ENCODE results near the gene ZNF732.
"Not testable (repeated sequence)": the region's sequence is repeated elsewhere in the genome, so short reads cannot be mapped to it uniquely, and the experiment has no call there.

Gene ZNF732

DNA sequence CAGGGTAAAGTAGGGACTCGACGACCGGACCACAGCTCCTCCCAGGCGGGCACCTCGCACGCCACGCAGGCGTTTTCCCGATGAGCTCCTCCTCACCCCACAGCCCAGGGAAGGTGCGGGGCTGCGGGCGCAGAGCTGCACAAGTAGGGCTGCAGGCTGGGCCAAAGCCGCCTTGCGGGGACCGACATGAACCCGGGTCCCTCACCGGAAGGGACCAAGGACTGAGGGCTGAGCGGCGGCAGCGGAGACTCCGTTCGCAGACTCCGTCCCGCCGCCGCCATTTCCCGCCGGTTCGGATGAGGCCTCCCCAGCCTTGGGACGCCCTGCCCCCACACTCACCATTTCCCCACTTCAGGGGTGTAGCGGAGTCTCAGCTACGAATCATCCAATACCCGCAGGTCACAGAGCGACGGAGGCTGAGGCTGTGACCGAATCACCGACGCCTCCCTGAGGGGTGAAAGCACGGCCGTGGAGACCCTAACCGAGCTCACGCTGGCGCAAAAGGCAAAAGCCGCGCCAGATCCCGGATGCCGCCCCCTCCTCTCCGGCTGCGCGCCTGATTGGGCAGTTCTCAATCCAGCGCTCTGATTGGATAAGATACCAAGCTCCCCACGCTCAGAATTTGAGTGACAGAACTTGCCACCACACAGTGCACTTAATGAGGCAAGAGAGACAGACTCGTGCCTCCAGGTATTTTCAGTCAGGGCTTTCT lies at the start of gene ZNF732:
Gene ZNF732, minus strand, starts transcription at position 506 of the 712 bp plus-strand sequence. Its CDS starts 164 bp downstream, at position 342.
- in situ Hi-C loops (cut with MboI; ENCODE audit: low sequenced_read_pairs) = no loop called here

DNA sequence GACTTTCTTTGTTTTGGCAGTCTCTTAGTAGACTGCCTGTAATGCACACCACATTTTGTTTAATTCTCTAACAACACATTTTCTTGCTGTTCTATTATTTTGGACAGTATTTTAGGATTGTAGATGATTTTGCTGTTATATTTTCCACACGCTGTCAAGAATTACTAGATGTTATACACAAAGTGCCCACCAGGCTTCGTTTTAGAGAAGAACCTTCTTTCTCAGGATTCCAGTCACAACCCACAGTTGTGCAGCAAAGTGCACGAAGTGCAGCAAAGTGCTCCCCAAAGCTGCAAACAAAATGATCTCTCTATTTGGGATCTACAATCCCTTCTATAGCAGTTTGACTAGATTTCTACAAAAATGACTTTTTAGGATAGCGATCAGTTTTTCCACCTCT lies 34.7 kb upstream of the ZNF732 start:
- in situ Hi-C loops (cut with MboI; ENCODE audit: low sequenced_read_pairs) = no loop called here

DNA sequence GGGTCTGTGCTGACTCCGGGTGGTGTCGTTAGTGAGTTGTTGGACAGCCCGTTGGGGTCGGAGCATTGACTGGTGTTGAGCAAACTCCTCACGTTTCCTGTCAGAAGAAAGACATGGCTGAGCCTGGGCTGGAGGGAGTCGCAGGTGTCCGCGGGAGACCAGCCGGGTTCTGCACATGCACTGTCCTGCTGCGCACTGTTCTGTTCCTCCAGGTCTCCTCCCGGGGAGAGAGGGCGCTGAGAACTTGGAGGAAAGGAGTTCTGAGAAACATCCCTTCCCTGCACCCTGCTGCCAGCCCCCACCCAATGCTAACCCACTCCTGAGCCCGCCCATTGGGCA lies 33.5 kb upstream of the ZNF732 start:
- in situ Hi-C loops (cut with MboI; ENCODE audit: low sequenced_read_pairs) = no loop called here

DNA sequence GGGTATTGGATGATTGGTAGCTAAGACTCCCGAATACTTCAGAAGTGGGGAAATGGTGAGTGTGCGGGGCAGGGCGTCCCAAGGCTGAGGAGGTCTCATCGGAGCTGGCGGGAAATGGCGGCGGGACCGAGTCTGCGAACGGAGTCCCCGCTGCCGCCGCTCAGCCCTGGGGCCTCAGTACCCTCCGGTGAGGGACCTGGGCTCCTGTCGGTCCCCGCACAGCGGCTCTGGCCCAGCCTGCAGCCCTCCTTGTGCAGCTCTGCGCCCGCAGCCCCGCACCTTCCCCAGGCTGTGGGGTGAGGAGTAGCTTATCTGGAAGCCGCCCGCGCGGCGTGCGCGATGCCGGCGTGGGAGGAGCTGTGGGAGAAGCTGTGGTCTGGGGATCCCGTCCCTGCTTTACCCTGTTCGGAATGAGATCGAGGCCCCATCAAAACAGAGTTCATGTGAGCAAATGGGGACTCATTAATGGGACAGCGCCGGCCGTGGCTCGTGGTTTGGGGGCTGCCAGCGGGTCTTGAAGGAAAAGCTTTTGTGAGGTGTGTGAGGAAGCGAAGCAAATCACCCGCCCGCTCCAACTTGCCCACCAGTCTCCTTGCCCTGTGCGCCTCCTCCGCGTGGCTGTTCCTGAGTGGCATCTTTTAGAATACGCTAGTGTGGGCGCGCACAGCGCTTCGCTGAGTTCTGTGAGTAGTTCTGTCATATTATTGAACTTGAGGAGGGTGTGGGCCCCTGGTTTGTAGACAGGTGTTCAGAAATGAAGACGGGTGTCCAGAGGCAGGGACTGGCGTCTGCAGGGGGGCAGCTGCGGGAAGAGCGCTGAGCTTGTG lies 32.9 kb upstream of the ZNF732 start:
- in situ Hi-C loops (cut with MboI; ENCODE audit: low sequenced_read_pairs) = no loop called here

DNA sequence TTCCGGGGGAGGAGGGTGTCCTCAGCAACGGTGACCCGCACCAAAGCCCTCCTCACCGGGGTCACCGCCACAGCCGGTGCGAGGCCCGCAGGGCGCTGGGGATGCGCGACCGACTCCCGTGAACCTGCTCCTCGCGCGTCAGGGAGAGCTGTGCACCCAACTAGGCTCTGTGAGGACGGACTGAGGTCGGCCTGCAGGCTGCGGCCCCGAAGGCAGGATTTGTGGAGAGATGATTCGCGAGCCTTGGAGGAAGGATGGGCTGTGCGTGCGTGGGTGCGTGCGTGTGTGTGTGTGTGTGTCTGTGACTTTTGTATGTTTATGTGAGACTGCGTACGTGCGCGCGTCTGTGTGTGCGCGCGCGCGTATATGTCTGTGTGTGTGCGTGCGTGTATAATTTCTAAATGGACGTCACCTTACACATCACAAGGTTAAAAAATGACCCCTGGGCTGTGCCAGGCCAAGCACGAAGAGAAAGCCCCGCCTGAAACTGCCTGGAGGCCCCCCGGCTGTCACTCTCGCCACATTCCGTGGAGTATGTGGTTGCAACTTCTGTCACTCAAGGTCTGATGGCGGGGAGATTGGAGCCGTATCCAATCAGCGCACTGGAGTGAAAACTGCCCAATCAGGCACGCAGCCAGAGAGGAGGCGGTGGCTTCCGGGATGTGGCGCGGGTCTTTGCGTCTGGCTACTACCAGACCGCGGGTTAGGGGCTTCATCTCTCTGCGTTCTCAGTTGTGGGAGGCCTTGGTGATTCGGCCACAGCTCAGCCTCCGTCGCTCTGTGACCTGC lies 32.1 kb upstream of the ZNF732 start, which contains the start of gene ZNF141:
Gene ZNF141, plus strand, starts transcription at position 672 of the 789 bp plus-strand sequence. CDS start 170 bp downstream, outside the sequence.
- in situ Hi-C loops (cut with MboI; ENCODE audit: low sequenced_read_pairs) = no loop called here

DNA sequence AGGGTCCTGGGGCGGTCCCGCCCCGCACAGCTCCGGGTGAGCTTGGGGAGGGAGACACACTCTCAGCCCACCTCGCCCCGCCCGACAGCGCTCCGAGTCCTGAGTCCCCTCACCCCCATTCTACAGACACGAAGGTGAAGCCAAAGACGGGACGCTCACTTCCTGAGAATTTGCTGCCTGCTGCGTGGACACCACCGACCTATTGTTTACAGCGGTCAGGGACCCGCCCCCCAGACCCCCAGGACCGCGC lies 31.5 kb upstream of the ZNF732 start:
- in situ Hi-C loops (cut with MboI; ENCODE audit: low sequenced_read_pairs) = no loop called here

DNA sequence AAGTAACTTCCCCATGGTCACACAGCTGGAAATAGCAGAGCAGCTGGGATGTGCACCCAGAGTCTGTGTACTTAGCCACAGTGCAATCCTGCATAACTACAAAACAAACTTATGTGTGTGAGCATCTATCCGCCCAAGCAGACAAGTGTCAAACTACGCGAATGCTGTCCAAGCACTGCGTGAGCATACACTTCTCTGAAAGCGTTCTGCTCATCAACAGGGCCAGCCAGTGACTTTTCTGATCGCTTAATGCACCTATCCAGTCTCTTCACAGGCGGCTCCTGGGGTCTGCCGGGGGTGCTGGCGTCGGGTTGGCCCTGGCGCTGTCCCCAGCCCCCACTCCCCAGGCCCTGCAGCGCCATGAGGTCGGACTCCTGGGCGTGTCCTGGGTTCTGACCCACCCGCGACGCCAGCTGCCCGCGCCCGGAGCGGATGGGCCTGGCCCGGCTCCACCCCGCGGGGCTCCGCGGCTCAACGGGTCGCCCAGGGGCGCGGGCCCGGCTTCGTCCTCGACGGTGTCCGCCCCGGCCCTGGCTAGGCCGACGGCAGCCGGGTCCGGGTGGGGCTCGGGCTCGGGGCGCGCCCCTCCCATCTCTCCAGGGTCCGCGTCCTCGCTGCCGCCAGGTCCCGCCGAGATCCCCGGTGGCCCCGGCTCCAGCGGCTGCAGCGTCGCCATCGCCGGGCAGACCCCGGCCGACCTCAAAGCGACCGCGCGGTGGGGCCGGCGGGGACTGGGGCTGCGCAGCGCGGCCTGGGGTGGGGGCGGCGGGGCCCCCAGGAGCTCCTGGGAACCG lies 31.0 kb upstream of the ZNF732 start:
- in situ Hi-C loops (cut with MboI; ENCODE audit: low sequenced_read_pairs) = no loop called here

DNA sequence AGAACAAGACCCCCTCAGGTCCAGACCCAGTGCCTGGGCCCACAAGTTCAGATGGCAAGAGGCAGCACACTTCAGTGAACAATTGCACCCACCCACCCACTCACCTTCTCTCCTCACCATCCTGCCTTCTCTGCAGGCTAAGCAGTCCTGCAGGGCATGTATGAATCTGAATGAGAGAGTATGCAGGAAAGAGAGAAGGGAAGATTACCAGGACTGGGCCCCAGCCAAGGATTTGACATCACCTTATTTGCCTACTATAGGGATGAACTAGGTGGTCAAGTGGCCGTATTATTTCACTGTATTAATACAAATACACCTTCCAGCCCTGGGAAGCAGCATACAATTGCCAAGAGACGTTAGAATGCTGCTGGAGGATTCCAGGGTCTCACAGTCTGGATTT lies 30.2 kb upstream of the ZNF732 start:
- in situ Hi-C loops (cut with MboI; ENCODE audit: low sequenced_read_pairs) = no loop called here

DNA sequence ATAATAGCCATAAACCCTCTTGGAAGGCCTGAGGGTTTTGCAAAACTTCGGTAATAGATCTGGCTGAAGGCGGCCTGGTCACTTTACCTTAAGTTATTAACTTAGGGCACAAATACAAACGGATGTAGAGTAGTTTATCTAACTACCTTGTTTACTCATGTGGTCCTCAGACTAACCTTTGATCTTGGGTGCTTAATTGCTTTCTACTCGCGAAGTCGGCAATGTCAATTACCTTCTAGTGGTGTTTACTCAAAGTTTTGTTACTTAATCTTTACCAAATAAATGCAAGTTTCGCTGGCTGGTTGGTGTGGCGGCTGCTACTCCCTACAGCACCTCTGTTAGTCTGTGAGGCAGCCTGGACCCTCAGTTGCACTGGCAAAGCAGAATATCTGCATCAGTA lies 23.5 kb upstream of the ZNF732 start:
- in situ Hi-C loops (cut with MboI; ENCODE audit: low sequenced_read_pairs) = no loop called here

DNA sequence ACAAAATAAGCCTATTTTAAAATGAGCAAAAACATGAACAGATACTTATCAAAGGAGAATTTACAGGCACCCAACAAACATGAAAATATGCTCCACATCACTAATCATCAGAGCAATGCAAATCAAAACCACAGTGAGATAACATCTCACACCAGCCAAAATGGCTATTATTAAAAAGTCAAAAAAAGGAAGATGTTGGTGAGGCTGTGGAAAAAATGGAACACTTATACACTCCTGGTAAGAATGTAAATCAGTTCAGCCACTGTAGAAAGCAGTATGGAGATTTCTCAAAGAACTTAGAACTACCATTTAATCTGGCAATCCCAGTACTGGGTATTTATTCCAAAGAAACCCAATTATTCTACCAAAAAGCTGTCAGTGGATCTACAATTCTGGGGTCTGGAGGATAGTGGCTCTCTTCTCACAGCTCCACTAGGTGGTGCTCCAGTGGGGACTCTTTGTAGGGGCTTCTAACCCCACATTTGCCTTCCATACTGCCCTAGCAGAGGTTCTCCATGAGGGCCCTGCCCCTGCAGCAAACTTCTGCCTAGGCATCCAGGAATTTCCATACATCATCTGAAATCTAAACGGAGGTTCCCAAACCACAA lies 9.1 kb upstream of the ZNF732 start:
- in situ Hi-C loops (cut with MboI; ENCODE audit: low sequenced_read_pairs) = no loop called here

DNA sequence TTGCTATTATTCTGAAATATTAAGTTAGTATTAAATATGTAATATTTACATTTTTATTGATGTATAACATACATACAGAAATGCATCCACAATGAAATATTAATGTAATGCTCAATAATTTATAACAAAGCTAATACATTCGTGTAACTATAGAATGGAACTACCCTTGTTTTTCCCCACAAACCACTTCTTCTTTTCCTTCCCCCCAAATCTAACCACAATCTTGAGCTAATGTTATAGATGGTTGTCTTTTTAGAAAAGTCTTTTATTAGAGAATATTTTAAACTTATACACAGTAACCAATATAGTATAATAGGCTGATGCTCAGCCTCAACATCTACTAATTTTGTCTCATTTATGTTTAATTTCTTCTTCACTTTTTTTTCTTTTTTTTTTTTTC lies 4.5 kb upstream of the ZNF732 start:
- in situ Hi-C loops (cut with MboI; ENCODE audit: low sequenced_read_pairs) = no loop called here

DNA sequence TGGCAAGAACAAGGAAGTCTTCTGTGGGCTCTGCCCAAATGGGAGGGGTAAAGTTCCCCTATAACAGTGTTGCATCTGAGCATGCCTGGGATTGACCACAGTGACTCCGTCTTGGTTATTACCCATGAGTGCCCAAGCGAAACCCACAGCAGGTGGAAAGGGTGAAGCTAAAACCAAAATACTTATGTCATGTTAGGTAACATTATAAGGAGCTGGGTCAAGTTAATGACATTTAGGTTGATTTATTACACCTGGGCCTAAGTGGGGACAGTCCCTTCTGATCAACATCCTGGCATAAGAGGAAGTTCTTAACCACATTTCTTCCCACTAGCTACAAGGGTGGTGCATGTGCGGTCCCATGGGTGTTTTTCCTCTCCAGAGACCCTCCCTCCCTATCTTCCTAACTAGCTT lies 1.3 kb upstream of the ZNF732 start:
- in situ Hi-C loops (cut with MboI; ENCODE audit: low sequenced_read_pairs) = no loop called here

DNA sequence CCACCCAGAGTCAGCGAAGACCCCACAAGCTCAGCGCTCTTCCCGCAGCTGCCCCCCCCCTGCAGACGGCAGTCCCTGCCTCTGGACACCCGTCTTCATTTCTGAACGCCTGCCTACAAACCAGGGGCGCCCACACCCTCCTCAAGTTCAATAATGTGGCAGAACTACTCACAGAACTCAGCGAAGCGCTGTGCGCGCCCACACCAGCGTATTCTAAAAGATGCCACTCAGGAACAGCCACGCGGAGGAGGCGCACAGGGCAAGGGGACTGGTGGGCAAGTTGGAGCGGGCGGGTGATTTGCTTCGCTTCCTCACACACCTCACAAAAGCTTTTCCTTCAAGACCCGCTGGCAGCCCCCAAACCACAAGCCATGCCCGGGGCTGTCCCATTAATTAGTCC lies 758 bp downstream of the ZNF732 start:
- in situ Hi-C loops (cut with MboI; ENCODE audit: low sequenced_read_pairs) = not testable (repeated sequence)

DNA sequence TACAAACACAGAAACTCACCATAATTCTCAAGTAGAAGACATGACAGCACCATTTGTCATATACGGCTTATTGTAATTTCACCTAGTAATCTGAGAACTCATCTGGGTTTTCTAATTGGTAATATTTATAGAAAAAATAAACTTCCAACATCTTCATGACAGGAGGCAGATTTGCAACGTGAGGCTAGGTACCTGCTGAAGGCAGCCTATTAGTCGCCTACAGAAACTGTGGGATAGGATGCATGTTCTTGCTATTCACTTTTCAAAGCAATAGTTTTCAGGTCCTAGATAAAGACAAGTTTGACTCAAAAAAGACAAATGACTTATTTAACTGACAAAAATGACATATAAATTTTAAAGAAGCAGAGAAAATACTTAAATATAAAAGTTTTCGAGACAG lies 2.9 kb downstream of the ZNF732 start:
- in situ Hi-C loops (cut with MboI; ENCODE audit: low sequenced_read_pairs) = no loop called here

DNA sequence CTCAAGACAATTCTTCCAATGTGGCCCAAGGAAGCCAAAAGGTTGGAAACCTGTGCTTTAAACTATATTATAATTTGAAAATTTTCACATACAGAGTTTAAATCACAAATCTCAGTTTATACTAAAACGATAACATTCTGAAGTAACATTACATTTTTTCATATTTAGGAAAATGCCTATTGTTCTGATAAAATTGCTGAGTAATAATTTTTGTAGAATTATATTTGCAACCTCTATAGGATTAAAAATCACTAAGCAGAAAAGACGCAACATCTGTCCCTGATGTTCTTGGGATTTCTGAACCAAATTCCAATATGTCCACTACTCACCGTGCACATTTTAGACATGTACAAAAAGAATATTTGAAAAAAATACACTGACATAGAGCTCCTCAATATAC lies 10.5 kb downstream of the ZNF732 start:
- in situ Hi-C loops (cut with MboI; ENCODE audit: low sequenced_read_pairs) = no loop called here

DNA sequence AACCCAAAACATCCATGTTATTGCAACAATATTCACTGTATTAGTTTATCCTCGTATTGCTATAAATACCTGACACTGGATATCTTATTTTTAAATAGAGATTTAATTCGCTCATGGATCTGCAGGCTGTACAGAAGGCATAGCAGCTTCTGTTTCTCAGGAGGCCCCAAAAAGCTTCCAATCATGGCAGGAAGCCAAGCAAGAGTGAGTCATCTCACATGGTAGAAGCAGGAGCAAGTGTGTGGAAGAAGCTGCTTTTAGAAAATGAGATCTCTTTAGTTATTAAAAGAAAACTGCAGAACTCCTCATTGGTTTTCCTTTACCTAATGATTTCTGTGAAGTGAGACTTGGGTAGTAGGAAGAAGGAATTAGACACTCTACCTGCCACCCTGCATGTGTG lies 16.4 kb downstream of the ZNF732 start:
- in situ Hi-C loops (cut with MboI; ENCODE audit: low sequenced_read_pairs) = no loop called here

DNA sequence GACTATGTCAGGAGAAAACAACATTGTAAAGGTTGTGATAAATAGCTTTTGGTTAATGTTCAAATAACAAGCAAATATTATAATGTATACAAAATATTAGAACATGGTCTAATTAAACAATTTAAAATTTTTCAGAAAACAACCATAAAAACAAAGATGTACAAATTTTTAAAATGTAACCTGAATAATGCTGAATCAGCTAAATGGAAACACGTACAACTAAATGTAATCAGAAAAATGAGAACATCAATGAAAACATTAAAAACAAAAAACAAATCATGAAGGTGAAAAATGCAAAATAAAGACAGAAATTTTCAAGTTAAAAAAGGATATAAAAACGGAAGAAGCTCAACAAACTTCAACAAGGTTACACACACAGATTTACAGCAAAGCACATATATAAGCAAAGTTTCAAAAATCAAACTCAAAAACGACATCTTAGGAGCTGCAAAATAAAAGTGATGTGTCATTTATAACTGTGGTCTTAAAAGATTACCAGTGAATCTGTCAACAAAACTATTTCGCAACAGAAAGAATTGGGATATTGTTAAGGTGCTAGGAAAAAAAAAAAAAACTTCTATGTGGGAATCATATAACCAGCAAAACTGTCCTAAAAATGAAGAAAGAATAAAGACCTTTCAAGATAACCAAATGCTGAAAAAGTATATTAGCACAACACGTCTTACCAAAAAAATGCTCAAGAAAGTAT lies 31.8 kb downstream of the ZNF732 start:
- in situ Hi-C loops (cut with MboI; ENCODE audit: low sequenced_read_pairs) = no loop called here

DNA sequence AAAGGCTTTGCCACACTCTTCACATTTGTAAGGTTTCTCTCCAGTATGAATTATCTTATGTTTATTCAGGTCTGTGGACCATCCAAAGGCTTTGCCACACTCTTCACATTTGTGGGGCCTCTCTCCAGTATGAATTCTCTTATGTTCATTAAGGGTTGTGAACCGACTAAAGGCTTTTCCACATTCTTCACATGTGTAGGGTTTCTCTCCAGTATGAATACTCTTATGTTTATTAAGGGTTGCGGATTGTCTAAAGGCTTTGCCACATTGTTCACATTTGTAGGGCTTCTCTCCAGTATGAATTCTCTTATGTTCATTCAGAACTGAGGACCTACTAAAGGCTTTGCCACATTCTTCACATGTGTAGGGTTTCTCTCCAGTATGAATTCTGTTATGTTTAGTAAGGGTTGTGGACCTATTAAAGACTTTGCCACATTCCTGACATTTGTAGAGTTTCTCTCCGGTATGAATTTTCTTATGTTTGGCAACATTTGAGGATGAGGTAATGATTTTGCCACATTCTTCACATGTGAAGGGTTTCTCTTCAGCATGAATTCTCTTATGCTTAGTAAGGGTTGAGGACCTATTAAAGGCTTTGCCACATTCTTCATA lies 33.7 kb downstream of the ZNF732 start:
- in situ Hi-C loops (cut with MboI; ENCODE audit: low sequenced_read_pairs) = no loop called here

DNA sequence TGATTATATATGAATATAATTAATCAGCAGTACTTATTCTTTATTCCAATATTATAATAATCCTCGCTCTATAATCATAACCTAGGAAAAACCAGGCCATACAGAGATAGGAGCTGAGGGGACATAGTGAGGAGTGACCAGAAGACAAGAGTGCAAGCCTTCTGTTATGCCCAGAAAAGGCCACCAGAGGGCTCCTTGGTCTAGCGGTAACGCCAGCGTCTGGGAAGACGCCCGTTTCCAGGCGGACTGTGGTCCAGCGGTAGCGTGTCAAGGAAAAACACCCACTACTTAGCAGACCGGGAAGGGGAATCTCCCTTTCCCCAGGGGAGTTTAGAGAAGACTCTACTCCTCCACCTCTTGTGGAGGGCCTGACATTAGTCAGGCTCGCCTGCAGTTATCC lies 46.0 kb downstream of the ZNF732 start:
- in situ Hi-C loops (cut with MboI; ENCODE audit: low sequenced_read_pairs) = not testable (repeated sequence)

DNA sequence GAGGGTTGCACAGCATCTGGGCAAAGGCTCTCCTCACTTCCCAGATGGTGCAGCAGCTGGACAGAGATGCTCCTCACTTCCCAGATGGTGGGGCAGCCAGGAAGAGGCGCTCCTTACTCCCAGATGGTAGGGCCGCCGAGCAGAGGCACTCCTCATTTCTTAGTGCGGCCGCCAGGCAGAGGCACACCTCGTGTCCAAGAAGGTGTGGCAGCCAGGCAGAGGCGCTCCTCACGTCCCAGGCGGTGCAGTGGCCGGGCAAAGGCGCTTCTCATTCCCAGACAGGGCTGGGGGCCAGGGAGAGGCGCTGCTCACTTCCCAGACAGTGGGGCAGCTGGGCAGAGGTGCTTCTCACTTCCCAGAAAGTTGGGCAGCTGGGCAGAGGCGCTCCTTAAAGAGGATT lies 48.8 kb downstream of the ZNF732 start:
- in situ Hi-C loops (cut with MboI; ENCODE audit: low sequenced_read_pairs) = no loop called here

Data from HL-60/S4 (cell line).